ENCODE data around the gene FILIP1L.

GRCh38 chr3:99875581-99875928 lies 238.7 kb downstream of the FILIP1L start:
- TF ChIP-seq, protein P1, sequence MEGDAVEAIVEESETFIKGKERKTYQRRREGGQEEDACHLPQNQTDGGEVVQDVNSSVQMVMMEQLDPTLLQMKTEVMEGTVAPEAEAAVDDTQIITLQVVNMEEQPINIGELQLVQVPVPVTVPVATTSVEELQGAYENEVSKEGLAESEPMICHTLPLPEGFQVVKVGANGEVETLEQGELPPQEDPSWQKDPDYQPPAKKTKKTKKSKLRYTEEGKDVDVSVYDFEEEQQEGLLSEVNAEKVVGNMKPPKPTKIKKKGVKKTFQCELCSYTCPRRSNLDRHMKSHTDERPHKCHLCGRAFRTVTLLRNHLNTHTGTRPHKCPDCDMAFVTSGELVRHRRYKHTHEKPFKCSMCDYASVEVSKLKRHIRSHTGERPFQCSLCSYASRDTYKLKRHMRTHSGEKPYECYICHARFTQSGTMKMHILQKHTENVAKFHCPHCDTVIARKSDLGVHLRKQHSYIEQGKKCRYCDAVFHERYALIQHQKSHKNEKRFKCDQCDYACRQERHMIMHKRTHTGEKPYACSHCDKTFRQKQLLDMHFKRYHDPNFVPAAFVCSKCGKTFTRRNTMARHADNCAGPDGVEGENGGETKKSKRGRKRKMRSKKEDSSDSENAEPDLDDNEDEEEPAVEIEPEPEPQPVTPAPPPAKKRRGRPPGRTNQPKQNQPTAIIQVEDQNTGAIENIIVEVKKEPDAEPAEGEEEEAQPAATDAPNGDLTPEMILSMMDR (conservative IDR thresholded peaks at IDR 0.05) = no peak
- no peak for TF ChIP-seq ZFX (IDR thresholded peaks at IDR 0.05)
